Measurements from ENCODE around the gene GFY.
"Not testable (repeated sequence)": the region's sequence is repeated elsewhere in the genome, so short reads cannot be mapped to it uniquely, and the experiment has no call there.

Gene GFY

GRCh38 chr19:49456326-49456725 is 31.1 kb downstream of the GFY start:
- Histone ChIP-seq H3K27me3 (ENCODE audit: control insufficient read depth in 1 of 2, insufficient read depth in 2 of 2, low read length in 2 of 2) (no peaks in the 10 kb centered on the region), H3K9ac (ENCODE audit: low read length in 2 of 2) (no peak overlapping the region), H3K4me3 (ENCODE audit: low read length in 2 of 2) (no peak overlapping the region), H3K27ac (ENCODE audit: low read length) (no peak overlapping the region), H3K9me3 (ENCODE audit: control insufficient read depth in 2 of 2, low read length in 2 of 2) (no peaks in the 10 kb centered on the region), H3K4me1 (ENCODE audit: control insufficient read depth, insufficient read depth, low read length) (peaks cover 14% of the 10 kb centered on the region), H3K36me3 (ENCODE audit: control insufficient read depth in 2 of 2, insufficient read depth in 2 of 2, low read length in 2 of 2) (peaks cover 0 to 2% of the 10 kb centered on the region in 2 donors)

- Histone ChIP-seq H3K9me3 (ENCODE audit: control insufficient read depth in 2 of 2, low read length in 2 of 2) (no peaks in the 10 kb centered on the region), H3K4me3 (ENCODE audit: low read length in 2 of 2) (no peak overlapping the region), H3K9ac (ENCODE audit: low read length in 2 of 2) (peak overlapping the region in 1 of 2 donors; percentile 29), H3K36me3 (ENCODE audit: control insufficient read depth in 2 of 2, insufficient read depth in 2 of 2, low read length in 2 of 2) (peaks cover 0 to 2% of the 10 kb centered on the region in 2 donors), H3K27me3 (ENCODE audit: control insufficient read depth in 1 of 2, insufficient read depth in 2 of 2, low read length in 2 of 2) (no peaks in the 10 kb centered on the region), H3K4me1 (ENCODE audit: control insufficient read depth, insufficient read depth, low read length) (peaks cover 13% of the 10 kb centered on the region), H3K27ac (ENCODE audit: low read length) (no peak overlapping the region)
Observed at GRCh38 chr19:49458567-49458903, 33.3 kb downstream of the GFY start.

GRCh38 chr19:49459388-49459787 is 34.2 kb downstream of the GFY start:
- no peak overlapping the region for H3K9ac ChIP-seq (ENCODE audit: low read length in 2 of 2)
- H3K27ac ChIP-seq (ENCODE audit: low read length): no peak overlapping the region
- H3K4me3 ChIP-seq (ENCODE audit: low read length in 2 of 2): no peak overlapping the region
- peaks cover 0 to 2% of the 10 kb centered on the region in 2 donors for H3K36me3 ChIP-seq (ENCODE audit: control insufficient read depth in 2 of 2, insufficient read depth in 2 of 2, low read length in 2 of 2)
- H3K9me3 ChIP-seq (ENCODE audit: control insufficient read depth in 2 of 2, low read length in 2 of 2): no peaks in the 10 kb centered on the region
- no peaks in the 10 kb centered on the region for H3K27me3 ChIP-seq (ENCODE audit: control insufficient read depth in 1 of 2, insufficient read depth in 2 of 2, low read length in 2 of 2)
- H3K4me1 ChIP-seq (ENCODE audit: control insufficient read depth, insufficient read depth, low read length): peaks cover 6% of the 10 kb centered on the region

GRCh38 chr19:49461130-49461529 is 35.9 kb downstream of the GFY start:
- not testable (repeated sequence) for H3K27ac ChIP-seq (ENCODE audit: low read length); H3K36me3 ChIP-seq (ENCODE audit: control insufficient read depth in 2 of 2, insufficient read depth in 2 of 2, low read length in 2 of 2); H3K9me3 ChIP-seq (ENCODE audit: control insufficient read depth in 2 of 2, low read length in 2 of 2); H3K4me3 ChIP-seq (ENCODE audit: low read length in 2 of 2); H3K4me1 ChIP-seq (ENCODE audit: control insufficient read depth, insufficient read depth, low read length); H3K27me3 ChIP-seq (ENCODE audit: control insufficient read depth in 1 of 2, insufficient read depth in 2 of 2, low read length in 2 of 2); H3K9ac ChIP-seq (ENCODE audit: low read length in 2 of 2)

- Histone ChIP-seq H3K4me1 (ENCODE audit: control insufficient read depth, insufficient read depth, low read length) (peaks cover 4% of the 10 kb centered on the region), H3K9me3 (ENCODE audit: control insufficient read depth in 2 of 2, low read length in 2 of 2) (no peaks in the 10 kb centered on the region), H3K27me3 (ENCODE audit: control insufficient read depth in 1 of 2, insufficient read depth in 2 of 2, low read length in 2 of 2) (no peaks in the 10 kb centered on the region), H3K36me3 (ENCODE audit: control insufficient read depth in 2 of 2, insufficient read depth in 2 of 2, low read length in 2 of 2) (peaks cover 0 to 2% of the 10 kb centered on the region in 2 donors), H3K4me3 (ENCODE audit: low read length in 2 of 2) (no peak overlapping the region), H3K9ac (ENCODE audit: low read length in 2 of 2) (no peak overlapping the region), H3K27ac (ENCODE audit: low read length) (no peak overlapping the region)
Observed at GRCh38 chr19:49461656-49462055, 36.5 kb downstream of the GFY start.

- Histone ChIP-seq H3K9me3 (ENCODE audit: control insufficient read depth in 2 of 2, low read length in 2 of 2) (no peaks in the 10 kb centered on the region), H3K4me3 (ENCODE audit: low read length in 2 of 2) (no peak overlapping the region), H3K36me3 (ENCODE audit: control insufficient read depth in 2 of 2, insufficient read depth in 2 of 2, low read length in 2 of 2) (peaks cover 0 to 2% of the 10 kb centered on the region in 2 donors), H3K4me1 (ENCODE audit: control insufficient read depth, insufficient read depth, low read length) (peaks cover 4% of the 10 kb centered on the region), H3K9ac (ENCODE audit: low read length in 2 of 2) (no peak overlapping the region), H3K27ac (ENCODE audit: low read length) (no peak overlapping the region), H3K27me3 (ENCODE audit: control insufficient read depth in 1 of 2, insufficient read depth in 2 of 2, low read length in 2 of 2) (no peaks in the 10 kb centered on the region)
Observed at GRCh38 chr19:49462492-49462891, 37.3 kb downstream of the GFY start.

GRCh38 chr19:49463960-49464740 is 39.0 kb downstream of the GFY start:
- Histone ChIP-seq H3K4me3 (ENCODE audit: low read length in 2 of 2) (no peak overlapping the region), H3K4me1 (ENCODE audit: control insufficient read depth, insufficient read depth, low read length) (peaks cover 3% of the 10 kb centered on the region), H3K9me3 (ENCODE audit: control insufficient read depth in 2 of 2, low read length in 2 of 2) (no peaks in the 10 kb centered on the region), H3K9ac (ENCODE audit: low read length in 2 of 2) (no peak overlapping the region), H3K36me3 (ENCODE audit: control insufficient read depth in 2 of 2, insufficient read depth in 2 of 2, low read length in 2 of 2) (peaks cover 0 to 2% of the 10 kb centered on the region in 2 donors), H3K27ac (ENCODE audit: low read length) (no peak overlapping the region), H3K27me3 (ENCODE audit: control insufficient read depth in 1 of 2, insufficient read depth in 2 of 2, low read length in 2 of 2) (no peaks in the 10 kb centered on the region)

GRCh38 chr19:49465371-49465770 is 40.2 kb downstream of the GFY start:
- no peak overlapping the region for H3K4me3 ChIP-seq (ENCODE audit: low read length in 2 of 2)
- no peaks in the 10 kb centered on the region for H3K27me3 ChIP-seq (ENCODE audit: control insufficient read depth in 1 of 2, insufficient read depth in 2 of 2, low read length in 2 of 2)
- peaks cover 5% of the 10 kb centered on the region for H3K4me1 ChIP-seq (ENCODE audit: control insufficient read depth, insufficient read depth, low read length)
- no peaks in the 10 kb centered on the region for H3K36me3 ChIP-seq (ENCODE audit: control insufficient read depth in 2 of 2, insufficient read depth in 2 of 2, low read length in 2 of 2)
- H3K27ac ChIP-seq (ENCODE audit: low read length): no peak overlapping the region
- no peak overlapping the region for H3K9ac ChIP-seq (ENCODE audit: low read length in 2 of 2)
- no peaks in the 10 kb centered on the region for H3K9me3 ChIP-seq (ENCODE audit: control insufficient read depth in 2 of 2, low read length in 2 of 2)

- Histone ChIP-seq H3K27me3 (ENCODE audit: control insufficient read depth in 1 of 2, insufficient read depth in 2 of 2, low read length in 2 of 2) (no peaks in the 10 kb centered on the region), H3K36me3 (ENCODE audit: control insufficient read depth in 2 of 2, insufficient read depth in 2 of 2, low read length in 2 of 2) (no peaks in the 10 kb centered on the region), H3K4me1 (ENCODE audit: control insufficient read depth, insufficient read depth, low read length) (peaks cover 5% of the 10 kb centered on the region), H3K9me3 (ENCODE audit: control insufficient read depth in 2 of 2, low read length in 2 of 2) (no peaks in the 10 kb centered on the region), H3K27ac (ENCODE audit: low read length) (peak overlapping the region; percentile 6), H3K9ac (ENCODE audit: low read length in 2 of 2) (no peak overlapping the region), H3K4me3 (ENCODE audit: low read length in 2 of 2) (no peak overlapping the region)
Observed at GRCh38 chr19:49468199-49468598, 43.0 kb downstream of the GFY start.

- Histone ChIP-seq H3K36me3 (ENCODE audit: control insufficient read depth in 2 of 2, insufficient read depth in 2 of 2, low read length in 2 of 2) (no peaks in the 10 kb centered on the region), H3K9me3 (ENCODE audit: control insufficient read depth in 2 of 2, low read length in 2 of 2) (no peaks in the 10 kb centered on the region), H3K9ac (ENCODE audit: low read length in 2 of 2) (no peak overlapping the region), H3K27me3 (ENCODE audit: control insufficient read depth in 1 of 2, insufficient read depth in 2 of 2, low read length in 2 of 2) (no peaks in the 10 kb centered on the region), H3K27ac (ENCODE audit: low read length) (peak overlapping the region; percentile 6), H3K4me1 (ENCODE audit: control insufficient read depth, insufficient read depth, low read length) (peaks cover 10% of the 10 kb centered on the region), H3K4me3 (ENCODE audit: low read length in 2 of 2) (no peak overlapping the region)
Observed at GRCh38 chr19:49468746-49469447, 43.7 kb downstream of the GFY start.
